ENCODE measurements around the gene SERINC3. TPM values are rescaled to one million over a fixed set of nuclear protein-coding genes. Genes with fewer than 3 reads are reported as not detected.

The SERINC3 gene
- total and polyA plus RNA-seq, 2 of the 13 experiments (the other 11 are each of a cell fraction or from before 2014, with no cell fraction given): 82.0 to 226 TPM

DNA sequence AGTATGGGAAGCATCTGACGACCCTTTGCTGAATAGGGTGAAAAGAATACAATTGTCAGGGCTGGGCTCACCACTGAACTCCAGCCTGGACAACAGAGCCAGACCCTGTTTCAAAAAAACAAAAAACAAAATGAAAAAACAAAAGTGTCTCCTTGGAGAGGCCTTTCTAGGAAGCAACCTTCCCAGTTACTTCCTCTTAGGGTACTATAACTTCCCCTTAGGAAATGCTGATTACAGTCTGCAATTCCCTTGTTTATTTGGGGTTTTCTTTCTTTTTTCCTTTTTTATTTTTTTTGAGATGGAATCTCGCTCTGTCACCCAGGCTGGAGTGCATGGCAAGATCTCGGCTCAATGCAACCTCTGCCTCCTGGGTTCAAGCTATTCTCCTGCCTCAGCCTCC, 66.7 kb downstream of the SERINC3 start:
- TF ChIP-seq SALL1 (CRISPR knock-in tag; IDR thresholded peaks at IDR 0.05): no peak
- no peak for TF ChIP-seq EZH2 (conservative IDR thresholded peaks at IDR 0.05; ENCODE audit: low read depth, low read length)
- TF ChIP-seq, protein P1, sequence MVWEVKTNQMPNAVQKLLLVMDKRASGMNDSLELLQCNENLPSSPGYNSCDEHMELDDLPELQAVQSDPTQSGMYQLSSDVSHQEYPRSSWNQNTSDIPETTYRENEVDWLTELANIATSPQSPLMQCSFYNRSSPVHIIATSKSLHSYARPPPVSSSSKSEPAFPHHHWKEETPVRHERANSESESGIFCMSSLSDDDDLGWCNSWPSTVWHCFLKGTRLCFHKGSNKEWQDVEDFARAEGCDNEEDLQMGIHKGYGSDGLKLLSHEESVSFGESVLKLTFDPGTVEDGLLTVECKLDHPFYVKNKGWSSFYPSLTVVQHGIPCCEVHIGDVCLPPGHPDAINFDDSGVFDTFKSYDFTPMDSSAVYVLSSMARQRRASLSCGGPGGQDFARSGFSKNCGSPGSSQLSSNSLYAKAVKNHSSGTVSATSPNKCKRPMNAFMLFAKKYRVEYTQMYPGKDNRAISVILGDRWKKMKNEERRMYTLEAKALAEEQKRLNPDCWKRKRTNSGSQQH (CRISPR knock-in tag; IDR thresholded peaks at IDR 0.05; ENCODE audit: low read depth): no peak
- in situ Hi-C loops (cut with HindIII; ENCODE audit: extremely low pct_ligation_motif_present, low pct_unique_long_range_greater_than_20kb): no loop called here
- POLR2A ChIA-PET: no interaction called here
- WGBS (ENCODE audit: low lambda C conversion rate): 78% methylated on average over 3 of the region's 3 CpGs
- no peak for ATAC-seq
- Histone ChIP-seq H3K79me2 (ENCODE audit: insufficient read depth, low read length) (no peaks in the 10 kb centered on the region), H4K20me1 (ENCODE audit: insufficient read depth, low read length) (no peaks in the 10 kb centered on the region), H3K4me2 (ENCODE audit: low read depth, low read length) (no peak overlapping the region), H3K4me3 (replicated peaks in 1 of 3; ENCODE audit: insufficient read depth in 1 of 3, low read depth in 2 of 3, low read length in 3 of 3) (no peak overlapping the region), H3K4me1 (ENCODE audit: insufficient read depth, low read length) (peaks cover 54% of the 10 kb centered on the region), H3K27me3 (ENCODE audit: control insufficient read depth in 1 of 2, insufficient read depth in 2 of 2, low read length in 2 of 2) (no peaks in the 10 kb centered on the region), H2AFZ (ENCODE audit: low read length) (no peak overlapping the region), H3K27ac (ENCODE audit: extremely low read length, insufficient read depth, low read length) (no peak overlapping the region), H3K36me3 (replicated peaks in 1 of 2; ENCODE audit: control insufficient read depth in 1 of 2, insufficient read depth in 2 of 2, low read length in 2 of 2) (no peaks in the 10 kb centered on the region), H3K9me3 (ENCODE audit: low read length) (no peaks in the 10 kb centered on the region), H3K9ac (ENCODE audit: insufficient read depth, low read depth, low read length) (no peak overlapping the region)
- BruUV-seq (replicated peaks): no TSS peak
- CTCF ChIA-PET (ENCODE audit: low intra/inter-chr PET ratio, low total read pairs): no interaction called here
- intact Hi-C loops (cut with micrococcal nuclease; ENCODE audit: unreplicated experiment): no loop called here
- FAIRE-seq: no peak
- no peak for DNase-seq (ENCODE audit: low spot score)

DNA sequence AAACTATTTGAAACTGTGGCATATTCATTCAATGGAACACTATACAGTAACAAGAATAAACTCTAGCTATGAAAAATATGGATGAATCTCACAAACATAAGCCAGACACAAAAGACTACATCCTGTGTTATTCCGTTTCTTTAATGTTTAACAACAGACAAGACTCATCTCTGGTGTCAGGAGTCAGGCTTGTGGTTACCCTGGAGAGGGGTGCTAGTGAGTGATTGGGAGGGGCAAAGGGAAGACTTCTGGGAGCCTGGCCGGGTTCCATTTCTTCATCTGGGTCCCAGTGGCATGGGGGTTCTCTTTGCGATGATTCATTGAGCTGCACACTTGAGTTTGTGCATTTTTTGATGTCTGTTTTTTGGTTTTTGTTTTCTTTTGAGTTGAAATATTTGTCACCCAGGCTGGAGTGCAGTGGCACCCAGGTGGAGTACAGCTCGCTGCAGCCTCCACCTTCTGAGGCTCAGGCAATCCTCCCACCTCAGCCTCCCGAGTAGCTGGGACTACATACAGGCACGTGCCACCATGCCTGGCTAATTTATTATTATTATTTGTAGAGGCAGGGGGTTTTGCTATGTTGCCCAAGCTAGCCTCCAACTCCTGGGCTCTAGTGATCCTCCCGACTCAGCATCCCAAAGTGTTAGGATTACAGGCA, 67.4 kb downstream of the SERINC3 start:
- H3K4me1 ChIP-seq (ENCODE audit: insufficient read depth, low read length): peaks cover 55% of the 10 kb centered on the region
- ChIA-PET POLR2A (no interaction called here), CTCF (ENCODE audit: low intra/inter-chr PET ratio, low total read pairs) (no interaction called here)
- no peaks in the 10 kb centered on the region for H3K9me3 ChIP-seq (ENCODE audit: low read length)
- H3K9ac ChIP-seq (ENCODE audit: insufficient read depth, low read depth, low read length): no peak overlapping the region
- FAIRE-seq (no peak), DNase-seq (ENCODE audit: low spot score) (no peak), ATAC-seq (no peak)
- H3K36me3 ChIP-seq (replicated peaks in 1 of 2; ENCODE audit: control insufficient read depth in 1 of 2, insufficient read depth in 2 of 2, low read length in 2 of 2): no peaks in the 10 kb centered on the region
- H4K20me1 ChIP-seq (ENCODE audit: insufficient read depth, low read length): no peaks in the 10 kb centered on the region
- no peak overlapping the region for H3K27ac ChIP-seq (ENCODE audit: extremely low read length, insufficient read depth, low read length)
- no peaks in the 10 kb centered on the region for H3K27me3 ChIP-seq (ENCODE audit: control insufficient read depth in 1 of 2, insufficient read depth in 2 of 2, low read length in 2 of 2)
- in situ Hi-C loops (cut with HindIII; ENCODE audit: extremely low pct_ligation_motif_present, low pct_unique_long_range_greater_than_20kb) (no loop called here), intact Hi-C loops (cut with micrococcal nuclease; ENCODE audit: unreplicated experiment) (no loop called here)
- no TSS peak for BruUV-seq (replicated peaks)
- H3K79me2 ChIP-seq (ENCODE audit: insufficient read depth, low read length): no peaks in the 10 kb centered on the region
- H3K4me2 ChIP-seq (ENCODE audit: low read depth, low read length): no peak overlapping the region
- no peak for TF ChIP-seq SMC3 (IDR thresholded peaks at IDR 0.05; ENCODE audit: low read length)
- TF ChIP-seq ZSCAN9 (CRISPR knock-in tag; IDR thresholded peaks at IDR 0.05; ENCODE audit: borderline replicate concordance): no peak
- TF ChIP-seq PHB2 (IDR thresholded peaks at IDR 0.05; ENCODE audit: partially characterized antibody): no peak
- TF ChIP-seq ELF4 (CRISPR knock-in tag; IDR thresholded peaks at IDR 0.05; ENCODE audit: borderline replicate concordance): no peak
- TF ChIP-seq MAFK (conservative IDR thresholded peaks at IDR 0.05 in 1 of 2, IDR thresholded peaks at IDR 0.05 in 1 of 2; ENCODE audit: low read length in 2 of 2): peak in 1 of 2 experiments; percentile 38; a peak in 1 of 4 replicates
- TF ChIP-seq, protein P2, sequence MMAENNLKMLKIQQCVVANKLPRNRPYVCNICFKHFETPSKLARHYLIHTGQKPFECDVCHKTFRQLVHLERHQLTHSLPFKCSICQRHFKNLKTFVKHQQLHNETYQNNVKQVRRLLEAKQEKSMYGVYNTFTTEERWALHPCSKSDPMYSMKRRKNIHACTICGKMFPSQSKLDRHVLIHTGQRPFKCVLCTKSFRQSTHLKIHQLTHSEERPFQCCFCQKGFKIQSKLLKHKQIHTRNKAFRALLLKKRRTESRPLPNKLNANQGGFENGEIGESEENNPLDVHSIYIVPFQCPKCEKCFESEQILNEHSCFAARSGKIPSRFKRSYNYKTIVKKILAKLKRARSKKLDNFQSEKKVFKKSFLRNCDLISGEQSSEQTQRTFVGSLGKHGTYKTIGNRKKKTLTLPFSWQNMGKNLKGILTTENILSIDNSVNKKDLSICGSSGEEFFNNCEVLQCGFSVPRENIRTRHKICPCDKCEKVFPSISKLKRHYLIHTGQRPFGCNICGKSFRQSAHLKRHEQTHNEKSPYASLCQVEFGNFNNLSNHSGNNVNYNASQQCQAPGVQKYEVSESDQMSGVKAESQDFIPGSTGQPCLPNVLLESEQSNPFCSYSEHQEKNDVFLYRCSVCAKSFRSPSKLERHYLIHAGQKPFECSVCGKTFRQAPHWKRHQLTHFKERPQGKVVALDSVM (CRISPR knock-in tag; IDR thresholded peaks at IDR 0.05): peak; percentile 97
- TF ChIP-seq ZSCAN22 (CRISPR knock-in tag; IDR thresholded peaks at IDR 0.05): no peak
- H3K4me3 ChIP-seq (replicated peaks in 1 of 3; ENCODE audit: insufficient read depth in 1 of 3, low read depth in 2 of 3, low read length in 3 of 3): no peak overlapping the region
- WGBS (ENCODE audit: low lambda C conversion rate): 66% methylated on average over 7 of the region's 7 CpGs
- H2AFZ ChIP-seq (ENCODE audit: low read length): no peak overlapping the region
